TTC549 (cell line): ENCODE data around the gene GOLGB1.
A peak's percentile ranks its signal among the peaks of the same experiment; 100 is the strongest.
"Not testable (repeated sequence)": the region's sequence is repeated elsewhere in the genome, so short reads cannot be mapped to it uniquely, and the experiment has no call there.

Experiments used
- FAIRE-seq: peaks from 2 replicates; lab custom pipeline; 2012; peaks lifted over from hg19 to GRCh38; lab: Jason Lieb, UNC

GOLGB1 gene, protein sequence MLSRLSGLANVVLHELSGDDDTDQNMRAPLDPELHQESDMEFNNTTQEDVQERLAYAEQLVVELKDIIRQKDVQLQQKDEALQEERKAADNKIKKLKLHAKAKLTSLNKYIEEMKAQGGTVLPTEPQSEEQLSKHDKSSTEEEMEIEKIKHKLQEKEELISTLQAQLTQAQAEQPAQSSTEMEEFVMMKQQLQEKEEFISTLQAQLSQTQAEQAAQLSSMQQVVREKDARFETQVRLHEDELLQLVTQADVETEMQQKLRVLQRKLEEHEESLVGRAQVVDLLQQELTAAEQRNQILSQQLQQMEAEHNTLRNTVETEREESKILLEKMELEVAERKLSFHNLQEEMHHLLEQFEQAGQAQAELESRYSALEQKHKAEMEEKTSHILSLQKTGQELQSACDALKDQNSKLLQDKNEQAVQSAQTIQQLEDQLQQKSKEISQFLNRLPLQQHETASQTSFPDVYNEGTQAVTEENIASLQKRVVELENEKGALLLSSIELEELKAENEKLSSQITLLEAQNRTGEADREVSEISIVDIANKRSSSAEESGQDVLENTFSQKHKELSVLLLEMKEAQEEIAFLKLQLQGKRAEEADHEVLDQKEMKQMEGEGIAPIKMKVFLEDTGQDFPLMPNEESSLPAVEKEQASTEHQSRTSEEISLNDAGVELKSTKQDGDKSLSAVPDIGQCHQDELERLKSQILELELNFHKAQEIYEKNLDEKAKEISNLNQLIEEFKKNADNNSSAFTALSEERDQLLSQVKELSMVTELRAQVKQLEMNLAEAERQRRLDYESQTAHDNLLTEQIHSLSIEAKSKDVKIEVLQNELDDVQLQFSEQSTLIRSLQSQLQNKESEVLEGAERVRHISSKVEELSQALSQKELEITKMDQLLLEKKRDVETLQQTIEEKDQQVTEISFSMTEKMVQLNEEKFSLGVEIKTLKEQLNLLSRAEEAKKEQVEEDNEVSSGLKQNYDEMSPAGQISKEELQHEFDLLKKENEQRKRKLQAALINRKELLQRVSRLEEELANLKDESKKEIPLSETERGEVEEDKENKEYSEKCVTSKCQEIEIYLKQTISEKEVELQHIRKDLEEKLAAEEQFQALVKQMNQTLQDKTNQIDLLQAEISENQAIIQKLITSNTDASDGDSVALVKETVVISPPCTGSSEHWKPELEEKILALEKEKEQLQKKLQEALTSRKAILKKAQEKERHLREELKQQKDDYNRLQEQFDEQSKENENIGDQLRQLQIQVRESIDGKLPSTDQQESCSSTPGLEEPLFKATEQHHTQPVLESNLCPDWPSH (N-terminal part only)

DNA sequence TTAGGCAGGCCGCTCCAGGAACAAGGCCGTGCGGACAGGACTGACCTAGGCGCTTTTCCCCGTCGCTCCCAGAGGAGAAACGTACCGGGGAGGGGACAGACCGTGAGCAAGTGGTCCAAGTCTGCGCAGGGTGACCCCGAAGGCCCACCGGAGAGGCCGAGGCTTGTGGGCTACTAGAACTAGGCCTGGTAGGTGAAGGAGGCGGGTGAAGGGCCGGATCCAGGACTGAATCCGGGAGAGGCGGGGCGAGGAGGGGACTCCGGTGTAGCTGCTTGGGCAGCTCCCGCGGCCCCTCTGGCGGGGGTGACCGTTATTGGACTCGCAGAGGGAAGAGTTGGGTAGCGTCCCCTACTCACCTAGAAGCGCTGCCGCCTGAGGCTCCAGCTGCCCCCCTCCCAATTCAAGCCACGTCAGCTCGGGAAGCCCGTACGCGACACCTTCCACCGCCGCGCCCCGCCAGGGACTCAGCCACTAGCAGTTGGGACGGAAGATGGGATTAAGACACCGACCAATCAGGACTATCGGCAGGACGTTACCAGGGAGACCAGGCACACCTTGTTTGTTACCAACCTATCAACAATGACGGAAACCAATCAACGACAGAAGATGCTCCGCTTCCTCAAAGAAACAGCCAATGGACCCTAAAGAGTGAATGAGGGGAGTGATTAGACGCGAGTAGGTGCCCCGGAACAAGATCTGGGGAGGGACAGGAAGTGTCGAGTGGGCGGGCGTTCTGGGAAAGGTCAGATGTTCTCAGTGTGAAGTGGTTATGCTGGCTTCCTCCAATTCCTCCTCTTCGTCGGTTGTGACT, at the start of gene GOLGB1:
Gene GOLGB1, minus strand, starts transcription at position 466 of the 811 bp plus-strand sequence. CDS start 18,770 bp downstream, outside the sequence.
- FAIRE-seq: peak; percentile 98

DNA sequence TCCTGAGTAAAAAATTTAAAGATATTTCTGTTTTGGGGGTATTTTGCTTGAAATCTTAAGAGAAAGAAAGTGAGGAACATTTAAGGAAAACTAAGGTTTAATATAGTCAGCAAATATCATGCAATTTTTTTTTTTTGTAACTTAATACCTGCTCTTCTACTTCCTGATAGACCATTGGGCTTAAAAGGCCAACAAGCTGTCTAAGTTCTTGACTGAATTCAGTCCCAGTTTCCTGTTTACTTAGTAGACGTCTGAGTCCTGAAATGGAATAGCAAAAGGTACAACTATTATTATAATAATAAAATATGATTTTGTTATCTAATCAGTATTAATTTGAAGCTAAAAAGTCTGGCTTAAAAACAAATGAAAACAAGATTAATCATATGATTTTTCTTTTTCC, 47.4 kb upstream of the GOLGB1 start:
- FAIRE-seq: no peak

DNA sequence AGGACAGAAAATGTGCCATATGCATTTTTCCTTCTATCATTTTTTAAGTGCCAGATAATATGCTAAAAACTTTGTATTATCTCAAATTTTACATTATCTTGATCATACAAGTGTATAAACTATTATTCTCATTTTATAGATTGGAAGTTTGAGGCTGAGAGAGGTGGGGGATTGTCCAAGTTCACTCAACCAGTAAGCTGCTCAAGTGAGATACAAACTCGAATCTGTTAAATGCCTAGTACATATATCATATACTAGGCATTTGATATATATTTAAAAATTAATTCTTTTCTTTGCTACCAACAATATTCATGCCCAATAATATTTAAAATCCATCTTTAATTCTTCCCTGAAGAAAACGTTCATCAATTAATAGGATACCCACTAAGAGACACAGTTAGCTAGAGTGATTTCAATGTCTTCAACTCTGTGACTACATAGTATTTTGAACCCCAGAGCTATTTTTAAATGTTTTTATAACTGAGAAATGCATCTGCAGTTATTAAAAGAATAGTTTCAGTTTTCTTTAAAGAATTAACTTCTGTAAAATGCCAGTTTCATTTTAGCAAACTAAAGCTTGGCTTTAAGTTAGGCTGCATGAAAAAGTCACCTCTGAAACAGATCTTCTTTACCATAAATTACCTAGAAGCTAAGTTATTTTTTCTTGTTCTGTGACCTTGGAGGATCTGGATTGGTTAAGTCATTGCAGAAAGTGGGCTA, 44.9 kb upstream of the GOLGB1 start:
- FAIRE-seq: no peak

DNA sequence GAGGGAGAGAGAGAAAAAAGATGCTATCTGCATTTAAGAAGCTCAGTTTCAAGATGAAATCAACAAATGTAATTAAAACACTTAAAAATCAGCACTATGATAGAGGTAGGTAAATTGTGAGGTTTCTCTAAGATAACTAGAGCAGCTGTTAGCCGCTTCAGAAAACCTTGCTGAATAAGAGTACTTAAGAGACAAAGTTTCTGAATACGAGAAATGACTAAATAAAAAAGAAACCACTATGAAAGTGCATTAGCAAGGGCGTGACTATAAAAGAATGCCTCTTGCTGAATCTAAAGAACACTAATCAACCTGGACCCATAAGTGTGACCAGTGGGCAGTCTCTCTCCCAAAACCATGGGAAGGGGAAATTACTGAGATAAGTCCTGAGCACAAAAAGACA, 43.5 kb upstream of the GOLGB1 start:
- FAIRE-seq: no peak

DNA sequence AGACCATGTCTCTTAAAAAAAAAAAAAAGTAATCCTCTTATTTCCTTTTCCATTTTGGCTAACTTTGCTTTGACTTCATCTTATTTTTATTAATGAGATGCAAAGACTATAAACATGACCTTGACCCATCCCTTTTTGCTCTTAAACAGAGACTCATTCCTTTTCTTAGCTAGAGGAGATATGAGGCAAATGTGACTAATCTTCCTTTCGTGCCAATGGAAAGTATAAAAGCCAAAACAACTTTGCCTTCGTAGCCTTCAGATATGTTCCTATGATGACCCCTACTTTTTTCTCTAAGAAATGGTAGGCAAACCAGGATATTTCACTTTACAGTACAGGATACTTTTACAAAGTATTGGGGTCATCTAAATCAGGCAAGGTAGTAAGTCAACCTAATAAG, 36.9 kb upstream of the GOLGB1 start:
- FAIRE-seq: no peak

DNA sequence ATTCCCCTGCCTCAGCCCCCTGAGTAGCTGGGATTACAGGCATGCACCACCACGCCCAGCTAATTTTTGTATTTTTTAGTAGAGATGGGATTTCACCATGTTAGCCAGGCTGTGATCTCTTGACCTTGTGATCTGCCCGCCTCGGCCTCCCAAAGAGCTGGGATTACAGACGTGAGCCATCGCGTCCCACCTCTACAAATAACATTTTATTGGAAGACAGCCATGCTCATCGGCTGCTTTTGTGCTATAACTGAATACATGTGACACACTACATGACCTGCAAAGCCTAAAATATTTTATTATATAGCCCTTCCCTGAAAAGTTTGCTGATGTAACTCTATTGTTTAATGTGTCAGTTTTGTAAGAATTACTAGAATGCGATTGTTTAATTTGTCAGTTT, 33.2 kb upstream of the GOLGB1 start:
- FAIRE-seq: not testable (repeated sequence)

DNA sequence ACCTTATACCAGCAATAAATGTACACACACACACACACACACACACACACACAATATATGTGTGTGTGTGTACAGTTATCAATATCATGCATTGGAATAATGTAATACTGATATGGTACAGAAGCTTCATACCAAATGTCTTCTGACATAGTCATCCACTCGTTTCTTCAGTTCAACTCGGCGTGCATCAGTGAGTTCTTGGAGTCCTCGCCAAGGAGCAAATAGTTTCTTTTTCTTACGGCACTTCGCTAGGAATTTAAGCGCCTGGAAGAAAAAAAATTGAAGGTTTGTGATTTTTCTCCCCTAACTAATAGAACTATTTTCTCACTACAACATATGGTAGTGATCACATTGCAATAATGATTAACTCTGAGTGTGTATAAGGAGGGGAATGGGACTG, 32.1 kb upstream of the GOLGB1 start:
- no peak for FAIRE-seq

DNA sequence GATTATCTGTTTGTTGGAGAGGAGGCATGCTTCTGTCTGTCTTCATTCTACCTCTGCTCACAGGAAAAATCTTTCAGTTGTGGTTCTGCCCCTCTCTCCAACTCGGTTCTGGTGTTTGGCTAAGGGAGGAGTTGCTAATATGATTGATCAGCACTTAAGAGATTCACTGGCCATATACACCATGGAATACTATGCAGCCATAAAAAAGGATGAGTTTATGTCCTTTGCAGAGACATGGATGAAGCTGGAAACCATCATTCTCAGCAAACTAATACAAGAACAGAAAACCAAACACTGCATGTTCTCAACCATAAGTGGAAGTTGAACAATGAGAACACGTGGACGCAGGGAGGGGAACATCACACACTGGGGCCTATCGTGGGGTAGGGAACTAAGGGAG, 25.6 kb upstream of the GOLGB1 start:
- FAIRE-seq: not testable (repeated sequence)

DNA sequence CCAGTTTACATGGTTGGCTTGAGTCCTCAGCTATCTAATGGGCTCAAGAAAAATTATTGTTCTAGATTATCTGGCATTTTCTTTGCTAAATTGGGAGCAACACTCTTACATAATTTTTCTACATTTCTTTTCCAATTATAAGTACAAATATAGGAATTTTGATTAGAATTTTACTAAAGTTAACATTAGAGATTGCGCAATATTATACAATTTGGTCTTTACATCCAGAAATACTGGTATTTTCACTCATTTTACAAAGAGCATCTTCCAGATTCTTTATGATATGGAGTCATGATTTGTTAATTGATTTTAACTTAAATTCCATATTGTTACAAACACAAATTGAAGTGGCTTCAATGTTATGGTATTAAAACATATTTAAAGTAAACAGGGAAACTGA, 19.7 kb upstream of the GOLGB1 start:
- no peak for FAIRE-seq

DNA sequence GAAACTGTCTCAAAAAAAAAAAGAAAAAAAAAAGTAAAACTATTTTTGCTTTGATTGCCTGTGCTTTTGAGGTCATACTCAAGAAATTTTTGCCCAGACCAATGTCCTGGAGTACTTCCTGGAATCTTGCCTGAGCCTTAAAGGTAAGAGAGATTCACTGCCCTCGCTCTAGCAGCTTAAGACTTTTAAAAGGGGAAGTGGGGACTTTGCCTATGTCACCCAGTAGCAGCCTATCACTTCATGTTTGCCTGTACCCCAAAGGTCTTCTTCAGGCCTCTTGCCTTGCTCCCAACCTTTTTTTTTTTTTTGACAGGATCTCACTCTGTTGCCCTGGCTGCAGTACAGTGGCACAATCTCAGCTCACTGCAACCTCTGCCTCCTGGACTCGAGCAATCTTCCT, 18.9 kb upstream of the GOLGB1 start:
- FAIRE-seq: no peak

DNA sequence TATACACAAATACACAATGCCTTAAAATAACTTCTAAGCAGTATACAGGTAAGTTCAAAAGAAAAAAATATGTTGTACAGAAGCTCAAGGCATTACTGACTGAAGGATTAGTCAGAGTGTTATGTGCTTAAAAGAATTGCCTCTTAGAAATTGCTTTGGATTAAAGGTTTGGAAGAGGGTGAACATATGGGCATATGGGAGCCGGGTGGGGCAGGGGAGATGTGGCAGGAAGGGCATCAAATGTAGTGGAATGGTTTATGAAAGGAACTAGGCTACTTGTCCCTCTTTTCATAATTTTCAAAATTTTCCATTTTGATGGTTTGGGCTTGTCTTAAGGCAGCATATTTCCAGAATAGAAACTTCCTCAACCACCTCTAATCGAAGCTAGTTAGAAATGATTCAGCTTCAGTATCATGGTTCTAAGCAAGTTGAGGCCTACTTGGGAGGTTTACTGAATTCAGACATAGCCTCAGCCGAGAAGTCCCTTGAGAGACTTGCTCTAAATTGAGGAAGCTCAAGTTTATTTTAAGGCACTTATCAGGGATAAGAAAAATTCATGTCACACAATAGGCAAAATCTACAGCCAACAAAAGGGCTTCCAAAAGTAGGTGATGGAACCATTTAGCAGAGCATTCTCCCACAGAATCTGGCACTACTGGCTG, 10.1 kb upstream of the GOLGB1 start:
- FAIRE-seq: no peak

DNA sequence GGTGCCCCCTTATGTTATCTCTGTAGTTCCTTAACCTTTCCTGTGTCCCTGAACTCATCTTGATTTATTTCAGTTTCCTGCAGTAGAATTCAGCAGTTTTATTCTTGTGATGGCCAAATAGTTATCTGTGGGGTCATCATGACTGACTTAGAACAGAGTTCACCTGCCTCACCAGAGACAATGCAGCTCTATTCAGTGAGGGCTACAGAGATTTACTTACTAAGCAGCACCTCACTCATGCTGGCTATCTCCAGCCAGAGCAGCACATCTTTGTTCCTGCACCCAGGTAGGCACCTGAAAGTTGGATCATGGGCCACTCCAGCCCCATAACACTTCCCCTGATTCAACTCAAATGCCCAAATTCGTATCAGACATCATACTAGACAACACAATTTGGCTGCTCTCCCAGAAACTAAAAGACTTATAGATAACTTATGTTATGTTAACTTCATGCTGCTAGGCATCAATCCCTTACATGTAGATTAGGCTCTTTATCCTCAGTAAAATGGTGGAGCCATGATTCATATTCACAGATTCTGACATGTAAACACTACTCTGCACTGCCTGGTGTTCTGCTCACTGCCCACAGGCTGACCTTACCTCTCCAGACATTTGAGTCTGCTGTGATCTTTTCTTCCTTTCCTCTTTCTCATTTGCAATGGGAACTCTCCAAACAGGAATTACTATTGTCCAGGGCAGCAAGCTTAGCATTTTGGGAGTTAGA, 9.3 kb upstream of the GOLGB1 start:
- FAIRE-seq: no peak

DNA sequence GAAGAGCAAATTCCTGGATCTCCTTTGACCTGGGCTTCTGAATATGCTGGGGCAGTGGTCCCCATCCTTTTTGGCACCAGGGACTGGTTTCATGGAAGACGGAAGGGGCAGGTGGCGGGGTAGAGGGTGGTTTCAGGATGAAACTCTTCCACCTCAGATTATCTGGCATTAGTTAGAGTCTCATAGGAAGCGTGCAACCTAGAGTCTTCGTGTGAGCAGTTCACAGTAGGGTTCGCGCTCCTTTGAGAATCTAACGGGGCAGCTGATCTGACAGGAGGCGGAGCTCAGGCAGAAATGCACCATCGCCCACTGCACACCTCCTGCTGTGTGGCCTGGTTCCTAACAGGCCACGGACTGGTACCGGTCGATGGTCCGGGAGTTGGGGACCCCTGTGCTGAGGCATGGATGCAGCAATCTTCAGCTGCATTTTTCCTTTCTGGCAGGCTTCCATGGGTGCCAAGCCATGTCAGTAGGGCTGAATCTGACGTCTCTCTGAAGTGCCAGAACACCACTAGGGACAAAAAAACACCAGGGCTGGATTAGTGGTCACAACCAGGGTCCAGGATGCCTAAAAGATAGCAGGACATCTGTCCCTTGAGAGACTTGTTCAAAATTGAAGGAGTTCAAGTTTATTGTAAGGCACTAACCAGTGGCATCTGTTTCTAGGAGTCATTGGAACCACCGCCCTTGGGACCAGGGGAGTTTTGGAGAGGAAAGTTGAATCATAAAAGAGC, 8.4 kb upstream of the GOLGB1 start:
- no peak for FAIRE-seq

DNA sequence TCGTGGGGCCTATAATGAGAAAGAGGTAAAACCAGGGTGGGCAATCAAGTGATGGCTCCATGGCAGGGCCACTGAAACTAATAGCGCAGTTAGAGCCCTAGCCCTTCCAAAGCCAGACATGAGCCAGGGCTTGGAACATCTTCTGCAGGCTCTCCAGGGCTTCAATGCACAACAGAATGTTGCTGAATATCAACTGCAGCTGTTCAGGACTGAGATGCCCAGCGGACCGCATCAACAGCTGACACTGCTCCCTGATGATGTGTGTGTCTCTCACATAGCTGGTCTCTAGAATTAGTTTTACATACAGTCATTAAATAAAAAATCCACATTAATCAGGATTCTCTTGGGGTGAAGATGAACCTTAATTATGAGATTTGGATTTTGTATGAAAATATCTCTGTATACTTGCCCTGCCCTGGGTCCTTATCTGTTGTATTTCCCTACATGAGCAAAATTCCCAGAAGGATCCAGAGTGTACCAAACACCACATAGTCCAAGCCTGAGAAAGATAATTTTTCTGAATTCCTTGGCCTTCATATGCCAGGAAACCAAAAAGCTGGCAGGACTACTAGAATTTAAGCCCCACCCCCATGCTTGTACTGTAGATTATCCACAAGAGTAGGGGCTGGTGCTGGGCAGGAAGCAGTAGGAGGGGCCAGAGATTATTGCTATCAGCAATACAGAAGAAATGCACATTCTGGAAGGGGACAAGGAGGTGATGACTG, 7.7 kb upstream of the GOLGB1 start:
- FAIRE-seq: no peak

DNA sequence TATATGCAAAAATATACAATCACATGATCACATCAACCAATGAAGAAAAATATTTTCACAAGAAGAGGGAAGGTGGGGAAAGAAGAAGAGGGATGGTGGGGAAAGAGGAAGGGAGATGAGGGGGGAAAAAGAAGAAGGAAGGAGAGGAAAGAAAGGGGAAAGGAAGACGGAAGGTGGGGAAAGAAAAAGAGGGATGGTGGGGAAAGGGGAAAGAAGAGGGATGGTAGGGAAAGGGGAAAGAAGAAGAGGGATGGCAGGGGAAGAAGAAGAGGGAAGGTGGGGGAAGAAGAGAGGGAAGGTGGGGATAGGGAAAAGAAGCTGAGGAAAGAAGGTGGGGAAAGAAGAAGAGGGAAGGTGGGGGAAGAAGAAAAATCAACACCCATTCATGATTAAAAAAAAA, 3.2 kb upstream of the GOLGB1 start:
- no peak for FAIRE-seq

DNA sequence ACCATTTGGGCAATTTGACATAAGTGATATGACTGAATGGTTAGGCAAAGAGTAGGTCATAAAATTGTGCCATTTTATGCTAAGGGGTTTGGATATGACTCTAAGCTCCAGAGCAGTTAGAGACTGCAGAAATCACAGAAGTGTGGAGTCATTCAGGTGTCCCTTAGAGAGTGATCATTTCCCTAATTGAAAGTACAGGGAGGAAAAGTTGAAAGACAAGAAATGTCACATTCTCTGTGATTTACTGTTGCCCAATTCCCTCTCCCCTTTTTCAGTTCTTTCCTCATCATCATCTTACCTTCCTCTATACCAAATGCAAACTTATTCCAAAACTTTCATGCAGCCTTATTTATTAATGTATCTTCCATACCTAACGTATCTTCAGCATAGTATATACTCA, 2.7 kb upstream of the GOLGB1 start:
- FAIRE-seq: no peak

DNA sequence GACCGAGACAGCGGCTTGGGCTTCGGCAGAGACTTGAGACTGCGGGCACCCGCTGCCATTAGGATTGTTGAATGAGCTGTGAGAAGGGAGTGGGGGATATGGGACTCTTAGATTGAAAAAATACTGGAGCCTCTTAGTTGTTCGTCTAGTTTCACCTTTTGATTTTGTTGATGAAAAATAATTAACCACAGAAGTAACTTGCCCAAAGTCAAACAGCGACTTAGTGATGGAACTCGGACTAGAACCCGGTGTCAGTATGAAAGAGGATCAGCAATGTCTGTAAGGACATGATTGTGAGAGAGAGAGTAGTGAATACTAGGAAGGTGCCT, 510 bp upstream of the GOLGB1 start:
- no peak for FAIRE-seq

DNA sequence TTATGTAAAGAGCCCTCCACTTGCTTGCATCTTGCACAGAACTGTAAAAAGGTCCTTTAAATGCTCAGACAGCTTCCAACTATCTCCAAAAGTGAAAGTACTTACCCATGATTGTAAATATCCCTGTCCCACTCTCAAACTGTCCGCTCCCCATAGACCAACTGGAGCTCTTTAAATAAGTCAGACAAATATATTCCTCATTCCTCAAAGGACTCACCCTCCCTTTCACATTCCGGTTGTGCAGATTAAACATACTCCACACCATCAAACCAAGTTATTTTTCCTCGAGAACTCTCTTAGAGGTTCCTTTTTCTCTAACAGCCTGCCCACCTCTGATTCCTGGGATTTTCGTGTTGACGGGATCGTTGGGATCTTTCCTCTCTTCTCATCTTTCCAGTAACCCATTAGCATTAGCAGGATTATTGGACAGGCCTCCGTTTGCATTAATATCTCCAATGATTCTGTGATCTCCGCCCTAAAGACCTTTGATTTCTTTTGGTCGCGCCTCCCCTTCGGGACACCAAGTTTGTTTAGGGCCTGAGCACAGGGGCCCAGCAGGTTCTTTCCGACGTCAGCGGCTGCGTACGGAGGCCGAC, 763 bp downstream of the GOLGB1 start:
- FAIRE-seq: no peak
